Measurements from ENCODE around the gene GLIS1. TPM values are rescaled to one million over a fixed set of nuclear protein-coding genes. Genes with fewer than 3 reads are reported as not detected.
"Not testable (repeated sequence)": the region's sequence is repeated elsewhere in the genome, so short reads cannot be mapped to it uniquely, and the experiment has no call there.

The GLIS1 gene
- total RNA-seq, 1 experiment from 2014 or later: 1.2 TPM

DNA sequence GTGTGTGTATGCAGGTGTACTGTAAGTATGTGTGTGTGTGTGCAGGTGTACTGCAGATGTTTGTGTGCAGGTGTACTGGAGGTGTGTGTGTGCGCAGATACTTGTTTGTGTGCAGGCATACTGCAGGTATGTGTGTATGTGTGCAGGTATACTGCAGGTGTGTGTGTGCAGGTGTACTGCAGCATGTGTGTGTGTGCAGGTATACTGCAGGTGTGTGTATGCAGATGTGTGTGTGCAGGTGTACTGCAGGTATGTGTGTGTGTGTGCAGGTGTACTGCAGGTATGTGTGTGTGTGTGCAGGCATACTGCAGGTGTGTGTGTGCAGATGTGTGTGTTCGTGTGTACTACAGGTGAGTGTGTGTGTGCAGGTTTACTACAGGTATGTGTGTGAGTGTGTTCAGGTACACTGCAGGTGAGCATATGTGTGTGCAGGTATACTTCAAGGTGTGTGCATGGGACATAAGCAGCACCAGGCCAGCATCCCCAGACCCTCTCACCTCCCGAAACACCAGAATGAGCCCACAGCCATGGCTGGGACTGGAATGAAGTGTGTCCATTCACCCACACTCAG, 182.2 kb downstream of the GLIS1 start:
- Histone ChIP-seq H3K9me3 (replicated peaks) (no peaks in the 10 kb centered on the region), H3K4me1 (replicated peaks) (peaks cover 4% of the 10 kb centered on the region; the same call in 1 of the 2 replicates), H3K27ac (no peak overlapping the region), H3K27me3 (replicated peaks) (no peaks in the 10 kb centered on the region), H3K36me3 (no peaks in the 10 kb centered on the region), H3K4me3 (no peak overlapping the region)
- no peak for DNase-seq (ENCODE audit: low read depth in 1 of 2, low spot score in 2 of 2)

DNA sequence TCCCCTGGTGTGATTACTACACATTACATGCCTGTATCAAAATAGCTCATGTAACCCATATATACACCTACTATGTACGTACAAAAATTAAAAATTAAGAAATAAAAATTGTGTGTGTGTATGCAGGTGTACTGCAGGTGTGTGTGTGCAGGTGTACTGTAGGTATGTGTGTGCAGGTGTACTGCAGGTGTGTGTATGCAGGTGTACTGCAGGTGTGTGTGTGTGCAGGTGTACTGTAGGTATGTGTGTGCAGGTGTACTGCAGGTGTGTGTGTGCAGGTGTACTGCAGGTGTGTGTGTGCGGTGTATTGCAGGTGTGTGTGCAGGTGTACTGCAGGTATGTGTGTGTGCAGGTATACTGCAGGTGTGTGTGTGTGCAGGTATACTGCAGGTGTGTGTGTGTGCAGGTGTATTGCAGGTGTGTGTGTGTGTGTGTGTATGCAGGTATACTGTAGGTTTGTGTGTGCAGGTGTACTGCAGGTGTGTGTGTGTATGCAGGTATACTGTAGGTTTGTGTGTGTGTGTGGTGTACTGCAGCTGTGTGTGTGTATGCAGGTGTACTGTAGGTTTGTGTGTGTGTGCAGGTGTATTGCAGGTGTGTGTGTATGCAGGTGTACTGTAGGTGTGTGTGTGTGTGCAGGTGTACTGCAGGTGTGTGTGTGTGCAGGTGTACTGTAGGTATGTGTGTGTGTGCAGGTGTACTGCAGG, 183.2 kb downstream of the GLIS1 start:
- H3K36me3 ChIP-seq; H3K4me1 ChIP-seq (replicated peaks); H3K27me3 ChIP-seq (replicated peaks); H3K9me3 ChIP-seq (replicated peaks); H3K4me3 ChIP-seq; DNase-seq (ENCODE audit: low read depth in 1 of 2, low spot score in 2 of 2); H3K27ac ChIP-seq: not testable (repeated sequence)

- H3K27me3 ChIP-seq (replicated peaks): no peaks in the 10 kb centered on the region
- DNase-seq (ENCODE audit: low read depth in 1 of 2, low spot score in 2 of 2): no peak
- peaks cover 4% of the 10 kb centered on the region; the same call in 1 of the 2 replicates for H3K4me1 ChIP-seq (replicated peaks)
- no peaks in the 10 kb centered on the region for H3K9me3 ChIP-seq (replicated peaks)
- H3K4me3 ChIP-seq: no peak overlapping the region
- H3K36me3 ChIP-seq: no peaks in the 10 kb centered on the region
- H3K27ac ChIP-seq: no peak overlapping the region
Measured at GRCh38 chr1:53554592-53555305, 184.2 kb downstream of the GLIS1 start.

GRCh38 chr1:53553734-53554509, 185.0 kb downstream of the GLIS1 start:
- Histone ChIP-seq H3K4me3 (no peak overlapping the region), H3K27ac (no peak overlapping the region), H3K27me3 (replicated peaks) (no peaks in the 10 kb centered on the region), H3K9me3 (replicated peaks) (no peaks in the 10 kb centered on the region), H3K4me1 (replicated peaks) (peaks cover 4% of the 10 kb centered on the region; the same call in 1 of the 2 replicates), H3K36me3 (no peaks in the 10 kb centered on the region)
- DNase-seq (ENCODE audit: low read depth in 1 of 2, low spot score in 2 of 2): no peak

GRCh38 chr1:53552981-53553733, 185.8 kb downstream of the GLIS1 start:
- Histone ChIP-seq H3K27me3 (replicated peaks) (no peaks in the 10 kb centered on the region), H3K4me1 (replicated peaks) (peaks cover 4% of the 10 kb centered on the region; the same call in 1 of the 2 replicates), H3K4me3 (no peak overlapping the region), H3K27ac (no peak overlapping the region), H3K36me3 (no peaks in the 10 kb centered on the region), H3K9me3 (replicated peaks) (no peaks in the 10 kb centered on the region)
- no peak for DNase-seq (ENCODE audit: low read depth in 1 of 2, low spot score in 2 of 2)

DNA sequence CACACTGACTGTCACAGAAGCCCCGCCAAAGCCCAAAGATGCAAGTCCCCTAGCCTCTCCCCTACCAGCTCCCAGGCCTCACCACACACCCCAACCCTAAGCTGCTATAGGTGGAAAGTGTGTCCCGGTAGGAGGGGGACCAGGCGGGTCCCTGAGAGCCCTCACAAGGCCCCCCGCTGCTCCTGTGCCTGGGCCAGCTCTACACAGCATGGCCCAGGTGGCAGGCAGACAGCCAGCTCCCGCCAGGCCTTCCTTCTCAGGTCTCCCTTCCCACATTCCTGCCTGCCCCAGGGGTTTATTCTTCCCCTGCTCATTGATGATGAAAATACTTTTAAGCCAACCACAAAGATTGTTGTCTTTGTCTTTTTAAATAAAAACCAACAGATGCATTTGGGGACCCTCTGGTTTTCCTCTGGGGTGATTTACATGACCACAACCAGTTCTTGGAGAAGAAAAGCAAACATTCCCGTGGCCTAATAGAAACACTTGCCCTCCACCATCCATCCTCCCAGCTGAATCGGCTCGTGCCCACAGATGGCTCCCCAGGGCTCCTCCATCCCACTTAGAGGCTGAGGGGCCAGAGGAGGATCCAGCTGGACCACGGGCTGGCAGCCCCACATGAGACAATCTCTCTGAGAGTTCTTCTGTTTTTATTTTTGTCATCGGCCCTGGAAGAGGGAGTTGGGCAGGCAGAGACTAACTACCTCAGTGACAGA, 186.7 kb downstream of the GLIS1 start:
- H3K9me3 ChIP-seq (replicated peaks): no peaks in the 10 kb centered on the region
- peaks cover 4% of the 10 kb centered on the region; the same call in 1 of the 2 replicates for H3K4me1 ChIP-seq (replicated peaks)
- H3K27me3 ChIP-seq (replicated peaks): no peaks in the 10 kb centered on the region
- DNase-seq (ENCODE audit: low read depth in 1 of 2, low spot score in 2 of 2): peak in 1 of 2 experiments; percentile 26
- no peak overlapping the region for H3K4me3 ChIP-seq
- H3K27ac ChIP-seq: no peak overlapping the region
- H3K36me3 ChIP-seq: no peaks in the 10 kb centered on the region

GRCh38 chr1:53551428-53551995, 187.5 kb downstream of the GLIS1 start:
- Histone ChIP-seq H3K4me1 (replicated peaks) (peaks cover 4% of the 10 kb centered on the region; the same call in 1 of the 2 replicates), H3K9me3 (replicated peaks) (no peaks in the 10 kb centered on the region), H3K27me3 (replicated peaks) (no peaks in the 10 kb centered on the region), H3K4me3 (no peak overlapping the region), H3K36me3 (no peaks in the 10 kb centered on the region), H3K27ac (no peak overlapping the region)
- DNase-seq (ENCODE audit: low read depth in 1 of 2, low spot score in 2 of 2): no peak

DNA sequence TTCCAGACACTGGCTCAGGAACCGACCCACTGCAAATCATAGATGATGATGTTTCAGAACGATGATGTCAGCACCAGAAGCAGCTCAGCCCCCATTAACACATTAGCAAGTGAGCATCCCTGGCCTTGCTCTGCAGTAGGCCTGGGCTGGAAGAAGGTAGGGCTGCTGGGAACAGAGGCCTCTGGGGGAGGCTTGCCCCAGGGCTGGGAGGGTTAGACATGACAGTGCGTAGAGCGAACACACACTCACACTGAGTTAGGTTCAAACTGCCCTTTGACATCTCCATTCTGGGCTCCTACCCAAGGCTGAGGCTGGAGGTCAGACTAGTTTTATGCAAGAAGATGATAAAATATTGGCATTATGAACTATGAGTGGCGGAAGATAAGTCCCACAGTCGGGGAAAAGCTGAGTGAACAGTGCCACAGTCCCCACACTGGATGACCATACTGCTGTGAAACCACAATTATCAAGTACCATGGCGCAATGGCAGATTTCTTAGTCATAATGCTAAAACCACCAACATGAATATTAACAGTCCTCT, 188.7 kb downstream of the GLIS1 start:
- Histone ChIP-seq H3K9me3 (replicated peaks) (no peaks in the 10 kb centered on the region), H3K36me3 (no peaks in the 10 kb centered on the region), H3K4me1 (replicated peaks) (peaks cover 4% of the 10 kb centered on the region; the same call in 1 of the 2 replicates), H3K27me3 (replicated peaks) (no peaks in the 10 kb centered on the region), H3K4me3 (no peak overlapping the region), H3K27ac (no peak overlapping the region)
- no peak for DNase-seq (ENCODE audit: low read depth in 1 of 2, low spot score in 2 of 2)

DNA sequence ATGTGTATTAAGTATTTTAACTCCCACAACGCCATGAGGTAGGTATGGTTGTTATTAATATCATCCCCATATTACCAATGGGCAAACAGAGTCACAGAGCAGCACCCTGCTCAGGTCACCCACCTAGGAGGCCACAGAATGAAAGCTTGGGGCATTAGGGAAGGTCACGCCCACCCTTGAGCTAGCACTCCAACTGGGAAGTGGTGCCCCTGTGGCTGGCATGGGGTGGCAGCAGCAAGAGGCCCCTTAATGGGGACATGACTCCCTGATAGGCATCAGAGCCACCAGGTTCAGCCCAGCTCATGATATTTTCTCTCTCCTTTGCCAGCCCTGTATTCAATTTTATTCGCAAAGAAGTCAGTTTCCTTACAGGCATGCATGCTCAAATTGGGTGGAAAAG, 189.2 kb downstream of the GLIS1 start:
- H3K36me3 ChIP-seq: no peaks in the 10 kb centered on the region
- H3K4me1 ChIP-seq (replicated peaks): peaks cover 4% of the 10 kb centered on the region; the same call in 1 of the 2 replicates
- H3K4me3 ChIP-seq: no peak overlapping the region
- H3K27ac ChIP-seq: no peak overlapping the region
- H3K27me3 ChIP-seq (replicated peaks): no peaks in the 10 kb centered on the region
- no peaks in the 10 kb centered on the region for H3K9me3 ChIP-seq (replicated peaks)
- no peak for DNase-seq (ENCODE audit: low read depth in 1 of 2, low spot score in 2 of 2)

DNA sequence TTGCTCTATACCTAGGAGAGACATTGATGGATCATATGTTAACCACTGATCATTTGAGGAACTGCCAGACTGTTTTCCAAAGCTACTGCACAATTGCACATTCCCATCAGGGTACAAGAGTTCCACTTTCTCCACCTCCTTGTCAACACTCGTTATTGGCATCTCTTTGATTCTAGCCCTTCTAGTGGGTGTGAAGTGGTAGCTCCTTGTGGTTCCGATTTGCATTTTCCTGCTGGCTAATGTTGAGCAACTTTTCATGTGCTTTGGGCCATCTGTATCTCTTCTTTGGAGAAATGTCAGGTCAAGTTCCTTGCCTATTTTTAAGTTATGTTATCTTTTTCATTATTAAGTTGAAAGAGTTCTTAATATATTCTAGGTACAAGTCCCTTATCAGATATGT, 189.7 kb downstream of the GLIS1 start:
- DNase-seq (ENCODE audit: low read depth in 1 of 2, low spot score in 2 of 2): no peak
- H3K4me1 ChIP-seq (replicated peaks): peaks cover 4% of the 10 kb centered on the region; the same call in 1 of the 2 replicates
- no peaks in the 10 kb centered on the region for H3K9me3 ChIP-seq (replicated peaks)

DNA sequence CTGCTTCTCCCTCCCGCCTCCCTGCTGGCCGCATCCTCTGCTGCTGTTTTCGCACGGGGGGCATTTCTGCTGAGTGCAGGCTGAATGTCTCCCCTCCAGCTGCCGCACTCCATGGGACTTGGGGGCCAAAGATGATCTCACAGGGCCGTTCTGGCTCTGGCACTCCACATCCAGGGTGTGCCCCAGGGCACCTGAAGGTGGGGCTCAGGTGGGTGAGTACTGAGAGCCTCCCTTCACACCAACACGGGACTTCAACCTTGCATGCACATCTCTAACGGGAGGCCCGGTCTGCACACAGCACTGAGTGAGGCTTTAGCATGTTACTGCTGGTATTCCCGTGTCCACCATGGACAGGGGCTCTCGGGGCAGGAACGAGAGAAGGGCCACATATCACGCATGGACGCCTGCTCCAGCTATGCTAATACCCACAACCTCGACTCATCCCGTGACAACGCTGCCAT, 190.9 kb downstream of the GLIS1 start:
- H3K27me3 ChIP-seq (replicated peaks): no peaks in the 10 kb centered on the region
- H3K27ac ChIP-seq: no peak overlapping the region
- H3K4me3 ChIP-seq: no peak overlapping the region
- no peaks in the 10 kb centered on the region for H3K9me3 ChIP-seq (replicated peaks)
- no peak for DNase-seq (ENCODE audit: low read depth in 1 of 2, low spot score in 2 of 2)
- H3K36me3 ChIP-seq: no peaks in the 10 kb centered on the region
- peaks cover 4% of the 10 kb centered on the region; the same call in 1 of the 2 replicates for H3K4me1 ChIP-seq (replicated peaks)

More for the DNA sequence above, 189.7 kb downstream of the GLIS1 start:
- H3K27ac ChIP-seq: no peak overlapping the region
- H3K4me3 ChIP-seq: no peak overlapping the region
- no peaks in the 10 kb centered on the region for H3K27me3 ChIP-seq (replicated peaks)
- H3K36me3 ChIP-seq: no peaks in the 10 kb centered on the region

- Histone ChIP-seq H3K4me3 (no peak overlapping the region), H3K36me3 (no peaks in the 10 kb centered on the region), H3K27me3 (replicated peaks) (no peaks in the 10 kb centered on the region), H3K4me1 (replicated peaks) (peaks cover 4% of the 10 kb centered on the region; the same call in 1 of the 2 replicates), H3K9me3 (replicated peaks) (no peaks in the 10 kb centered on the region), H3K27ac (no peak overlapping the region)
- DNase-seq (ENCODE audit: low read depth in 1 of 2, low spot score in 2 of 2): no peak
Measured at GRCh38 chr1:53547231-53547790, 191.7 kb downstream of the GLIS1 start.
